DLD1 (cell line): Measurements from ENCODE around the gene MCTP1.
"Not testable (repeated sequence)": the region's sequence is repeated elsewhere in the genome, so short reads cannot be mapped to it uniquely, and the experiment has no call there.

Source experiments
- in situ Hi-C: cut with HindIII; loops from 2 replicates; pipeline ENCODE4 v1.10.0; 2017; ENCODE audit warnings: low sequenced_read_pairs

MCTP1 gene

DNA sequence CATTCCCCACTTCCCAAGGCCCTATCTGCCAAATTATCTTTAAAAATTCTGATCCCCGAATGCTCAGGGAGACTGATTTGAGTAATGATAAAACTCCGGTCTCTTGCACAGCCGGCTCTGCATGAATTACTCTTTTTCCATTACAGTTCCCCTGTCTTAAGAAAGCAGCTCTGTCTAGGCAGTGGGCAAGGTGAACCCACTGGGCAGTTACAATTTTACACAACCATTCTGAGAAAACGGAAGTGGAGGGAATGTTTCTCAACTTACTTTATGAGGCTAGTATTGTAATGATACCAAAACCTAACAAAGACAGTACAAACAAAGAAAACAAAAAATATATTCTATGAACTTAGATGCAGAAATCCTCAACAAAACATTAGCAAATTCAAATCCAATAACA is 100.0 kb downstream of the MCTP1 start:
- in situ Hi-C loops: no loop called here

DNA sequence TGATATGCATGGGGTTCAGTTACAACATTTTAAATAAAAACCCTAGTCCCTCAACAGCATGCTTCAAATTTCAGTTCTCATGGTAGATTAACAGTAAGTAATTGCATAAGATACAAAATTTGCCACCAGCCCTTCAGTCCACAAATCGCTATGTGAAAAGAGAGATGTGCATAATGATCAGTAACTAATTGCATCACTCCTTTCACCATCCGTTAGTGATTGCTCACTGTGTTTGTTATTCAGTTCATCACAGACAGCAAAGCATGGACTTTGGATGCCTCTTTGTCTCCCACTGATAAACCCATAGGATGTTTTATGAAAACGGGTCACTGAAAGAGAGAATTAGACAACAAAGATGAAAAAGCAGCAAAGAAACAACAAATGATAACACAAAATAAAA is 103.2 kb downstream of the MCTP1 start:
- in situ Hi-C loops: no loop called here

DNA sequence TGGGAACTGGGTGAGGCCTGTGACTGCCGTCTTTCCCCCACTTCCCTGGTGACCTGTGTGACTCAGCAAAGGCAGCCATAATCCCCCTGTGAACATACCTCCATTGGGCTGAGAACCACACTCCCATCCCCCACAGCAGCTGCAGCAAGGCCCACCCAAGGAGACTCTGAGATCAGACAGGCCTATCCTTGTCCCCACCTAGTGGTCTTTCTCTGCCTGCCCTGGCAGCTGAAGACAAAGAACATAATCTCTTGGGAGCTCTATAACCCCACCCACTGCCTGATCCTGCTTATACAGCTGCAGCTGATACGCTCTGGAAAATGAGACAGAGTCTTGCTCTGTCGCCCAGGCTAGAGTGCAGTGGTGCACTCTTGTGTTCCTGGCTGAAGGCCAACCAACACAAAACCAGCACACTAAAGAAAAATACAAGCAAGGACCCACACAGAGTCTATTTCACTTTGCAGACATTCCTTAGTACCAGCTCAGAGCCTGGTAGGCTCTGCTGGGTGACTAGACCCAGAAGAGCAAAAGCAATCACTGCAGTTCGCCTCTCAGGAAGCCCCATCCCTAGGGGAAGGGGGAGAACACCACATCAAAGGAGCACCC is 106.7 kb downstream of the MCTP1 start:
- in situ Hi-C loops: no loop called here

DNA sequence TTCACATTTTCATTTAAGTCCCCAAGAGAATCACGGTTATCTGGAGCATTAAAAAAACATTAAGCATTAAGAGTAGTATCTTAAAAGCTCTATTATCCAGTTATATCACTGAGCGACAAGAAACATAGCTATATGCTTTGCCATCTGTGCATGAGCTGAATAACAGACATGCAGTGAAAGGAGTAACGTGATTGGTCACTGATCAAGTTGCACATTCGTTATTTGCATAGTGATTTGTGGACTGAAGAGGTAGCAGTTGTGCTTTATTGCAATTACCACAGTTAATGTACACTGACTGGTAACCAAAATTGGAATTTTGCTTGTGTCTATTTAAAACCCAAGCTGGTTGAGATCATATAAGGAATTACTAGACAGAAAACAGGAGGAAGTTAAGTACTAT is 107.4 kb downstream of the MCTP1 start:
- in situ Hi-C loops: no loop called here

DNA sequence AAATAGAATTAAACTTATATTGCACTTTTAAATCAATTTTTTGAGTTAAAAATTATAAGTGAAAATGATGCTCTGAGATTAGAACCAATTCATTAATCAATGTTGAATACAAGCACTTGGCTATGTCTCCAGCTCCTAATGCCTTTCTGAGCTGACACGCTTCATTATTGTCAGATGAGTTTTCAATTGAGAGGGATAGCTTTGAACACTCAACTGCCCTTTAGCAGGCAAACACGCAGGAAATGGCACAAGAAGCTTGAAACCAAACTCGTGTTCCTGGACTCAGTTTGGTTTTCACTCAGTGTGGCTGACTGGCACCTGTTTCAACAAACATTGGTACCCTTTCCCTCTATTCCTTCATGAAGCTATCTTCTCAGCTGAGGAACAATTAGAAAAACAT is 109.8 kb downstream of the MCTP1 start:
- in situ Hi-C loops: no loop called here

DNA sequence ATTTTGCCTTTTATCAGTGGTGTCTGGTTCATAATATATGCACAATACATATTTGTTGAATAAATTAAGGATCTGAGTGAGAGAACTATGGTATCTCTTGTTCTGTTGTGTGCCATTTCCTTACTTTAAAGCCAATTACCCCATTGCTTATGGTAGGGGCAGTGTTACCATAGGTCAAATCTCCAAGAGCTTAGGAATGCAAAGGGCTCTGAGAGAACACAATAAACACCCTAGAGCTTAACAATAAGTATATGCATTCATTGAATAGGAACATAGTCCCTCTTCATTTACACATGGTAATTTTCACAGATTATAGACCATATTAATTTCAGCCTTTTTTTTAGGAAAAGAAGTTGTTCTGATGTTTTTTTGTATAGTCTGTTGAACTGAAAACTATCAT is 112.2 kb downstream of the MCTP1 start:
- in situ Hi-C loops: no loop called here

DNA sequence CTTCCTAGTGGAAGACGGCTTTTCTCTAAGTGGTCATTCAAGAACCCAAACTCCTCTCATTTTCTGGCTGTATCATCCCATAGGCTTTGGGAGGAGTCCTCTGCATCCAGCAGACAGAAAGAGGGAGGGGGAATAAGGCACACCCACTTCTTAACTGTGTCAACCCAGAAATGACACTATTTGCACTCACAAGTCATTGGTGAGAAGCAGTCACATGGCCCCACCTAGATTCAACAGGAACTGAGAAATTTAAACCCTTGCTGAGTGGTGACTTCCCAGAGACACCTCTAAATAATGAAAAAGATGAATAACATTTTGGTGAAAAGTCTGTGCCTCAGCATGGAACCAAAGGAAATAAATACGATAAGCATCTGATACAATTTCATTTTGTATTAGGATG is 120.0 kb downstream of the MCTP1 start:
- in situ Hi-C loops: no loop called here

DNA sequence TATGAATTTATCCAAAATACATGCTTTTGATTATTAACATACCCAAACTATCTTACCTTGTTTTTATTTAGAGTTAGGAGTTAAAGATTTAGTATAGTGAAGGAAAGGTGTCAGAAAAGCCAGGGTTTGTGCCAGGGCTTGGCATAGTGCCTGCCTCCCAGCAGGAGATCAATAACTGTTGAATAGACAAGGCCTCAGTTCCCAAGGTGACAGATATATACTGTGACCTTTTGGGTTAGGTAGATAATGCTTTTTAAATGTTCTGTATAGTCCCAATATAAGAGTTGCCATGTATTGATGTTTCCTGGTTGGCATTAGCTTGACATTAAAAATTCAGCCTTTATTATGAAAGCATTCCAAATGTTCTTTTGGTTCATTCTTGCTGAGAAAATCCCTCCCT is 121.8 kb downstream of the MCTP1 start:
- in situ Hi-C loops: no loop called here

DNA sequence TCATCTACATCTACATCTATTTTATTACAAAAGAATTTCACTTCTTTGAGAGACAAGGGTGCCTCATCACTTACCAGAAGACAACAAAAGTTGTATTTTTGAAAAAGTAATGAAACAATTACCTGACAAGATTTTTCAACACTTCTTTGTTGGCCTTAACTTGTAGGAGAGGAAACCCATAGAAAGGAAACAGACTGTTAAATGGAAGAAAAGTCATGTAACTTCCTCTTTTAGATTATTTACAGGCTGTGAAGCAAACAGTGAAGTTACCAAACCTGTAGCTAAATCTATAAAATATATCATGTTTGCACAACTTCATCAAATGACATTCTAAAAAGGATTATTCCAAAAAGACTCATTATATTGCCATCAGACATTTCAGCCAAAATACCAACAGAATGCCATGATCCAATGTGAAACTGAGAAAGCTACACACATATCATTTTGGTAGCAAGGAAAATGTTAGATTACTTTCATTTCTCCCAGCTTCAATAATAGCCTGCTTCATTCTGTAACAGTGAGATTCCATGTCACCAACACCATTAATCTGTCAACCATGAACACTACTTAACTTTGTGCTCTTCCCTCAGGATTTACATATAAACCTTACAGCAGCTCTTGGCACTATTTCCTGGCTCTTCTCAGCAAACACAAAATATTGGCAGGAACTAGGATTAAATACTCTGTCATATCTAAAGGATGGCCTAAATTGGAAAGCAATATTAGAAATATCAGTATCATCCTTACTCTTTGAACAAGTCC is 122.5 kb downstream of the MCTP1 start:
- in situ Hi-C loops: no loop called here

DNA sequence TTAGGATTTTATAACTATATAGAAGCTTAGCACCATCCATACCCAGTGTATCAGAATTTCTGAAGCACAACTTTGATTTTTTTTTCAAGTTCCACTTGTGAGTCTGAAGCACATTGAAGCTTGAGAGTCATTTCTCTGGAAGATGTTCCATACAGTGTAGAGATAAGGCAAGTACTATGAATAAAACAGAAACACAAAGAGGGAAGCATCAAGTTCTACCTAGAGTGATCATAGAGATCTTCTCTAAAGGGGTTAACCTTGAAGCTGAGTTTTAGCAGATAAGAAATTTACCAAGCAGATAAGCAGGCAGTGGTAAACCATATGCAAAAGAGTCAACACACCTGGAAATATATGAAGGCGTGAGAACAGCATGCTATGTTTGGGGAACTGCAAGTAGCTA is 125.3 kb downstream of the MCTP1 start:
- in situ Hi-C loops: no loop called here

DNA sequence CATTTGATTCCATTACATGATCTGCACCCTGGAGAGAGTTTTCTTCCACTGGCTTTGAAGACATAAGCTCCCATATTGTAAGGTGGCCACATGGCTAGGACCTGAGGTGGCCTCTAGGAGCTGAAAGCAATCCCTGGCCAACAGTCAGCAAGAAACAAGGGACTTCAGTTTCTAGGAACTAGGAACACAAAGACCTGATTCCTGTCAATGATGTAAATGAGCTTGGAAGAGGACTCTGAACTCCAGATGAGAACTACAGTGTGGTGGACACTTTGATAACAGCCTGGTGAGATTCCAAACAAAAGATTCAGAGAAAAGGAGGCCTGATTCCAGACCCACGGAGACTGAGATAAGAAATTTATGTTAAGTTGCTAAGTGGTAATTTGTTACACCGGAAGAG is 129.0 kb downstream of the MCTP1 start:
- in situ Hi-C loops: no loop called here

DNA sequence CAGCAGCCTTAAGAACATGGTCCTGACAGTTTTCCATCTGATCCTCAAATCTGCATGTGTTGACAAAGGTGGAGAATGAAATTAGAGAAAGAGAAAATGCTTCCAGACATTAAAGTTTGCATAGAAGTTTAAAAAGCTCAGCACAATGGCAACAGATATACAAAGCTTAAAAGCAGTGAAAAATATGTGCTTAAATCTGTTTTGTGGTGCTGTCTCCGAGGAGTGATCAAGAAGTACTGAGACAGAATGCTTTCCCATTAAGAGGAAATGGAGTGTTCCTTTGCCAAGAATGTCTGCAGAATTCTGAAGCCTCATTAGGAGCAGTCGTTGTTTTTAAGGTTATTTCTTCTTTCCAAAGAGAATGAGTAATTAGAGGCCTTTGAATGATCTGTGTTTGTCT is 131.4 kb downstream of the MCTP1 start:
- in situ Hi-C loops: no loop called here

DNA sequence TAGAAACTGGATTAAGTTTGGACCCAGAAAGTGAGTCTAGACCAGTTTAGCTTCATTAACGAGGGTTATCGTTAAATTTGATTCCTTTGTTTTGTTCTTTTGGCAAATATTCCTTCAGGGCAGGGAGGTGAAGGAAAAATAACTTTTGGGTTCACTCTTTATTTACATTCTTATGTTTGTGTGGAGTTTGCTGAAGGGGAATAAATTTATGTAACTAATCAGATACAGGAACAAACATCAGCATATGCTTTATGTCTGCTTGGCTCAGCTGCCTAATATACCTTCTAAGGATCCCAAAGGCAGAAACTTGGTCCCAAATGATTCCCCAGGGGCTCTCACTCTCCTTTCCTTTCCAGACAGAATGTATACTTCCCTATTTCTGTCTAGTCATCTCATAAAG is 132.4 kb downstream of the MCTP1 start:
- in situ Hi-C loops: no loop called here

DNA sequence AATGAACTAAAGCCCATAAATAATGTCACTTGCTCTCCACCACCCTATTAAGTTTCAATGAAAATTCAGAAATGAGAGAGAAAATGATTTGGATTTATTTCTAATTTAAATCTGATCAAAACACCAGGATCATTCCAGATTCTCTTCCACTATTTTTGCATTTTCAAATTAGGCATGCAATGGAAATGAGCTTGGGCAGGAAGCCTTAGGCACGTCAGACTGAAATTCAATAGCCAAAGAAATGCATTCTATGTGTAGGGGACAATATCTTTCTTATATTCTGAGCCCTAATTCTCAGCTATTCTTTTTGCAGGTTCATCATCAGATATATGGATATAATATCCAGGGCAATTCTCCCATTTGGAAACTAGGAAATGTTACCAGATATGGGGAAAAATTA is 132.8 kb downstream of the MCTP1 start:
- in situ Hi-C loops: no loop called here

DNA sequence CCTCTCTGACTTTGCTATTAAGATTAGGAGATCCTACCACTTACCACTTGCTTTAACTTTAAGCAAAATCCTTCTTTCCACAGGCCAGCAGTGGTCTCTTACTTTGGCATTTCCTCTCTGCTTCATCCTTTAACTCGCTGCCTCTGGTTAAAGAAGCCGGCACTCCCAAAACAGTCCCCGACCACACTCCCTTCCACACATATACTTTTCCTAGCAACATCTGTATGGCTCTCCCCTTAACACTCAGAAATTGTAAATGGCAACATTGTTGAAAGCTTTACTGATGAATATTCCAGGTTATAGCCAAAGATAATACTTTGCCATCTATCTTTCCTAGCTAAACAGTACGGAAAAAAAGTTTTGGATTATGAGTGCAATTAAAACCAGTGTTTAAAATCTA is 133.2 kb downstream of the MCTP1 start:
- in situ Hi-C loops: no loop called here

DNA sequence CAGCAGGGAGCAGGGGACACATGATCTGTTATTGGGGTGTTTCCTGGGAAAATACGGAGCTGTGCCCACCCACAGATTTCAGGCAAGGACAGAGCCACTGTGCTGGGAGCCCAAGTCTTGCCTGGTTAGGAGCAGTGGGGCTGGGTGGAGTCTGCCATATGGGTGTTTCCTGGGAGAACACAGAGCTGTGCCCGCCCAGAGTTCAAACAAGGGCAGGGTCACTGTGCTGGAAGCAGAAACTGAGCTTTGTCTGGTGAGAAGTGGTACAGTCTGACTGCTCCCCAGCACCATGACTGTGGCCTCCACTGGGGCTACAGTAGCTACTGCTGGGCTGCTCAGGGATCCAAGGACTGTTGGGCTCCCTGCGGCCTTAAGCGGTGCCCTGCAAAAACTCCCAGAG is 135.5 kb downstream of the MCTP1 start:
- in situ Hi-C loops: no loop called here

DNA sequence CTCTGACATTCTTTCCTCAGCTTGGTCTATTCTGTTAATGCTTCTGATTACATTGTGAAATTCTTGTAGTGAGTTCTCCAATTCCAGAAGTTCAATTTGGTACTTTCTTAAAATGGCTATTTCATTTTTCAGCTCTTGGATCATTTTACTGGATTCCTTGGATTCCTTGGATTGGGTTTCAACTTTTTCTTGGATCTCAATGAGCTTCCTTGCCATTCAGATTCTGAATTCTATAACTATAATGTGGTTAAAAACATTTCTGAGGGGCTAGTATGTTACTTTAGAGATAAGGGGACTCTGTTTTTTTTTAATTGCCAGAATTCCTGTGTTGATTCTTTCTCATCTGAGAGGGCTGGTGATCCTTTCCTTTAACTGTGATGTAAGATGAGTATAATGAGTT is 136.4 kb downstream of the MCTP1 start:
- in situ Hi-C loops: no loop called here

DNA sequence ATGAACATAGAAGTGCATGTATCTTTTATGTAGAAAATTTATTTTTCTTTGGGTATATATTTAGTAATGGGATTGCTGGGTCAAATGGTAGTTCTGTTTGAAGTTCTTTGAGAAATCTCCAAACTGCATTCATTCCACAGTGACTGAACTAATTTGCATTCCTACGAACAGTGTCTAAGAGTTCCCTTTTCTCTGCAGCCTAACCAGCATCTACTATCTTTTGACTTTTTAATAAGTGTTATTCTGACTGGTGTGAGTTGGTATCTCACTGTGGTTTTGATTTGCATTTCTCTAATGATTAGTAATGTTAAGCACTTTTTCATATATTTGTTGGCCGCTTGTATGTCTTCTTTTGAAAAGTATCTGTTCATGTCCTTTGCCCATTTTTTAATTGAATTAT is 141.0 kb downstream of the MCTP1 start:
- in situ Hi-C loops: not testable (repeated sequence)

DNA sequence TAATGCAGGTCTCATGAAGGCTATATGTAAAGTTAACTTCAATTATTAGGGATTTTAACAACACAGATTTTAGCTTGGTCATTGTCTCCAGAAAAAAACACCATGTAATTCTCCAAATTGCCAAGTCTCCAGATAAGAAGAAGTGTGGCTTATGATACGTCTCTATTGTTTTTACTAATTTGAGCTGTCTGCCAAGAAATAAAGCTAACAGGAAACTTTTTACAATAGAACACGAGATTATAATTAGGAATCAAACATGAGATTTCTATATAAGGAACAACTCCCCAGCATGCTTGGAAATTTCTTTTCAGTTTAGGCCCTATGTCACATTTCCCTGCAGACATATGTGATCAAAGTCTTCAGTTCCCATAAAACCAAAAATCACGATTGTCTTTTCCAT is 142.7 kb downstream of the MCTP1 start:
- in situ Hi-C loops: no loop called here

DNA sequence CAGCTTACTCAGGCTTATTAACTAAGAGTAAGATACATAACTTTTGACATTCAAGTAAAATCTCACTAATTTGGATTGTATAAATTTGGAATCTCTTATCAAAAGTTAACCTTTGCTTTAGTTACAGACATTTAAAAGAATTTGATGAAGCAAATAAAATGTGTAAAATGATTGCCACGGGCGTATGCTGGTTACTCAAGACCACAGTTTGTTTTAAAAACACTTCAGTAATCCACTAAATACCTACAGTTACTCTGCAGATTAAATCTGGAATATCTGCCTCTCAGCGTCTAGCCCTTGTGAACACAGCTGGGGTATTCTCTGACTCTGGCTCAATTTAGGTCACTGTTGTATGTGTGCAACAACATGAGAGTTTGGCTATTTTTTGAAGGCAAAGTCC is 143.8 kb downstream of the MCTP1 start:
- in situ Hi-C loops: no loop called here

DNA sequence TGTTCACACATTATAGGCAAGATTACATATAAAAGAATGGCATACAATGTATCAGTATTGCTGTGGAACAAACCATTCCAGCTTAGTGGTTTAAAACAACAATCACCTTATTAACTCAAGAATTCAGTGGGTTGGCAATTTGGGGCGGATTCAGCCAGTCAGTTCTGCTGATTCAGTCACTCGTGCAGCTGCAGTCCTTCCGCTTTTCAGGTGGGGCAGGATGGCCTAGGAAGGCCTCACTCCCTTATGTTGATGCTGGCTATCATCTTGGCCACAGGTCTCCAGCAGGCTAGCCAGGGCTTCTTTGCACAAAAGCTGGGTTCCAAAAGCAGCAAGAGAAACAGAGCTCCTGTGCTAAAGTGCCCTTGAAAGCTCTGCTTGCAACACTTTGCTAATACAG is 150.6 kb downstream of the MCTP1 start:
- in situ Hi-C loops: no loop called here

DNA sequence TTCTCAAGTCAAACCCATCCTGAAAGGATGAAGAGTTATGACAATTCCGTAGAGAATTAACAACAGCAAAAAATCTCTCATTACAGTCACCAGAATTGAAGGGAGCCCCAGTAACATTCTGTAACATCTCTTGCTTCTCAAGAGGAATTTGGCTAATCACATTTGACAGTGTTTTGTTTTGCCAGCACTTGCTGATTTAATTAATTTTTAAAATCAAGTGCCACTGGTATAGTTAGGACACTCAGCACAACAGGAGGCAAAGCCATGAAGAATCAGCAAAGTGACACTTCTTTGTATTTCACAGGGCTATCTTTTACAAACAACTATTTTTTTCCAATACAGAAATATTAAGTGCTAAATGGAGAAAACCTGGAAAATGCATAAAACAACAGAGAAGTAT is 152.8 kb downstream of the MCTP1 start:
- in situ Hi-C loops: no loop called here

DNA sequence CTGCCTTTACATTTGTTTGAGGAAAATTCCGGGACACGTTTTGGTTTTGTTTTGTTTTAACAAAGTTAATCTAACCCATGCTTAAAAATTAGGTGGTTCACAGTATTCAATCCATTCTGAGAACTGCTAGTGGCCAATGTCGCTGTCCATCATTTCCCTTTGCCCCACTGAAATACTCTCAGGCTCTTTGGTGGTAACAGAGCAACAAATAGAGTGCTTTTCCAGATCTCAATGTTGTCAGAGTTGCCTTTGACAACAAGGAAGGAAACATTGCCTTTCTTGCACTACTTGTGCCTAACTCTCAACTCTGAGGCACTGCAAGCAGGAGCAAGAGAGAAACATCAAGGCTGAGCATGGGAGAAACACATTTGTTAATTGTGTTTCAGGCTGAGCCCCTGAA is 154.0 kb downstream of the MCTP1 start:
- in situ Hi-C loops: no loop called here
